GM12878 (cell line): Measurements from ENCODE around the gene MACROD2. TPM values are rescaled to one million over a fixed set of nuclear protein-coding genes. Genes with fewer than 3 reads are reported as not detected.

Experiments used
- ATAC-seq: fragments of 200-7000 bp; cut with Tn5 transposase; 3 replicates; pipeline ENCODE4 v1.9.1; 2020; ENCODE audit warnings: mild to moderate bottlenecking, moderate library complexity
- BruUV-seq: library from RNA; stranded (reverse); fragments of 400-500 nt; replicated peaks from 2 replicates; lab custom pipeline; 2021; lab: Mats Ljungman, UMichigan
- CTCF ChIA-PET: fragments of 300-600 bp; sonication (Branson Sonifier 250); formaldehyde crosslinking; extraction: SDS; loops from one replicate; lab custom pipeline; 2021; ENCODE audit warnings: inconsistent platforms; lab: Yijun Ruan, JAX
- POLR2A ChIA-PET: fragments of 350-600 bp; formaldehyde crosslinking; extraction: SDS; loops from one replicate; lab custom pipeline; 2021; ENCODE audit warnings: inconsistent platforms; lab: Charles Lee
- RAD21 ChIA-PET: fragments of 300-600 bp; sonication (Branson Sonifier 250); formaldehyde crosslinking; loops from one replicate; lab custom pipeline; 2023; ENCODE audit warnings: antibody characterized with exemption; ENCODE audit not compliant: unreplicated experiment; lab: Charles Lee
- SMC1A ChIA-PET: fragments of 300-600 bp; sonication (Branson Sonifier 250); formaldehyde crosslinking; loops from one replicate; lab custom pipeline; 2023; ENCODE audit not compliant: unreplicated experiment, uncharacterized antibody; lab: Charles Lee
- DNase-seq: peaks from one replicate; pipeline ENCODE4 v3.0.0-alpha.2; 2011; ENCODE audit warnings: low read depth, low spot score
- FAIRE-seq: peaks from 3 replicates; lab custom pipeline; 2011; peaks lifted over from hg19 to GRCh38; lab: Jason Lieb, UNC
- H2AFZ ChIP-seq: 2 replicates; pipeline ENCODE4 v1.6.0; 2011; ENCODE audit warnings: low read depth, low read length, control low read depth; ENCODE audit not compliant: control insufficient read depth
- H3K27ac ChIP-seq: 2 replicates; pipeline ENCODE4 v1.5.1; 2011; ENCODE audit warnings: control low read depth; ENCODE audit not compliant: control insufficient read depth, insufficient read depth
- H3K27me3 ChIP-seq, 2 experiments: replicated peaks in 1 of 2; 2 replicates each; pipeline versions ENCODE4 v1.6.0 to v1.6.1; 2011; ENCODE audit warnings: low read length in 1 of 2; ENCODE audit not compliant: control insufficient read depth in 2 of 2, insufficient read depth in 2 of 2
- H3K36me3 ChIP-seq, 2 experiments: 2 replicates each; pipeline ENCODE4 v1.5.1; 2011; ENCODE audit warnings: low read length in 1 of 2; ENCODE audit not compliant: control insufficient read depth in 2 of 2, insufficient read depth in 2 of 2
- H3K4me1 ChIP-seq: 2 replicates; pipeline ENCODE4 v1.6.1; 2011; ENCODE audit warnings: mild to moderate bottlenecking, low read length, moderate library complexity, mixed read lengths; ENCODE audit not compliant: control insufficient read depth, insufficient read depth
- H3K4me2 ChIP-seq: 2 replicates; pipeline ENCODE4 v1.6.0; 2011; ENCODE audit warnings: control low read depth; ENCODE audit not compliant: control insufficient read depth, insufficient read depth
- H3K4me3 ChIP-seq: fragments of 200-600 bp; sonication (generic); 2 replicates; pipeline ENCODE4 v1.5.1; 2016
- H3K79me2 ChIP-seq: 2 replicates; pipeline ENCODE4 v1.6.0; 2011; ENCODE audit warnings: low read length; ENCODE audit not compliant: control insufficient read depth, insufficient read depth
- H3K9ac ChIP-seq: 2 replicates; pipeline ENCODE4 v1.8.0; 2011; ENCODE audit warnings: low read length, control low read depth, mixed read lengths; ENCODE audit not compliant: control insufficient read depth, insufficient read depth
- H3K9me3 ChIP-seq: replicated peaks from 3 replicates; pipeline ENCODE4 v1.5.1; 2011; ENCODE audit warnings: mild to moderate bottlenecking, low read length; ENCODE audit not compliant: control insufficient read depth, insufficient read depth
- H4K20me1 ChIP-seq: 2 replicates; pipeline ENCODE4 v1.6.0; 2011; ENCODE audit not compliant: control insufficient read depth, insufficient read depth
- BCLAF1 ChIP-seq: fragments of 450-650 bp; IDR thresholded peaks from 2 replicates; pipeline ENCODE4 v1.6.1; 2017; ENCODE audit warnings: antibody characterized with exemption, mild to moderate bottlenecking, moderate library complexity
- E2F4 ChIP-seq: IDR thresholded peaks from 2 replicates; pipeline ENCODE4 v1.6.1; 2012; ENCODE audit warnings: low read depth, low read length, improper control_type of control experiment
- WGBS: methylation state at CpG from one replicate; pipeline ENCODE4 v1.1.6; 2016; ENCODE audit warnings: low lambda C conversion rate; ENCODE audit not compliant: insufficient replicate concordance, insufficient coverage; ENCODE audit errors: missing lambda C conversion rate; 5-methylcytosine and 5-hydroxymethylcytosine counted together
- in situ Hi-C: fragments of 300-500 bp; cut with MboI; formaldehyde crosslinking; loops from 9 replicates; pipeline ENCODE4 v1.14.3; 2018; ENCODE audit warnings: mixed read lengths
- intact Hi-C: fragments of 100-400 bp; cut with micrococcal nuclease; formaldehyde crosslinking; loops from one replicate; pipeline ENCODE4 v1.14.2; 2022; ENCODE audit not compliant: unreplicated experiment
- polyA plus RNA-seq, 11 experiments: library from polyadenylated mRNA; depleted of rRNA in 4 of 11; unstranded in 6 of 11; stranded (reverse) in 5 of 11; fragments of >200 nt; fragmentation: Nextera tagmentation in 4 of 11; fragmentation: Illumina TruSeq in 1 of 11; extraction: Ambion mirVana in 4 of 11; extraction: Trizol in 1 of 11; gene quantifications; 1 replicate in 1 of 11; 2 replicates in 10 of 11; pipeline versions ENCODE4 v1.2.1 to v1.2.3, GENCODE V29; 2011 to 2016; ENCODE audit warnings: inconsistent platforms in 2 of 11, missing spikeins in 2 of 11, low read depth in 1 of 11
- total RNA-seq, 4 experiments: library from RNA; depleted of rRNA in 3 of 4; stranded (reverse); fragments of >200 nt in 3 of 4; fragmentation: Illumina TruSeq in 1 of 4; extraction: Trizol in 1 of 4; gene quantifications; 2 replicates each; pipeline versions ENCODE4 v1.2.1 to v1.2.3, GENCODE V29; 2013 to 2021

The MACROD2 gene
- total and polyA plus RNA-seq, 10 of the 15 experiments (the other 5 are each of a cell fraction or from before 2014, with no cell fraction given) = 1.1 to 21.5 (median 2.2) TPM

- POLR2A ChIA-PET = interaction anchor here (0.7 kb wide), 1 partner anchor 1546 kb away, joined by 3 read pairs; no protein-coding TSS in a partner anchor
- WGBS = 14% methylated on average over 5 of the region's 5 CpGs
- Histone ChIP-seq H2AFZ (no peak overlapping the region), H4K20me1 (no peaks in the 10 kb centered on the region), H3K79me2 (no peaks in the 10 kb centered on the region), H3K4me1 (no peaks in the 10 kb centered on the region), H3K9ac (no peak overlapping the region), H3K4me2 (no peak overlapping the region), H3K27ac (no peak overlapping the region), H3K36me3 (no peaks in the 10 kb centered on the region), H3K9me3 (no peaks in the 10 kb centered on the region), H3K4me3 (no peak overlapping the region), H3K27me3 (no peaks in the 10 kb centered on the region)
- intact Hi-C loops (no loop called here), in situ Hi-C loops (no loop called here)
- RAD21 ChIA-PET = no interaction called here
- peak; percentile 65 for FAIRE-seq
- no TSS peak for BruUV-seq
- no peak for ATAC-seq
- TF ChIP-seq E2F4 (no peak), BCLAF1 (no peak)
- CTCF ChIA-PET = no interaction called here
- no peak for DNase-seq
- SMC1A ChIA-PET = no interaction called here
Observed at GRCh38 chr20:14383335-14383734, 388.0 kb downstream of the MACROD2 start.
